KOPT-K1 (cell line): ENCODE results near the gene SCAPER.

ENCODE experiments used
- H3K27ac ChIP-seq: fragments of 200-600 bp; sonication (generic); 2 replicates; pipeline ENCODE4 v1.5.1; 2016; ENCODE audit warnings: antibody characterized with exemption, mild to moderate bottlenecking, low read depth, low read length; ENCODE audit not compliant: poor library complexity, severe bottlenecking
- H3K36me3 ChIP-seq: fragments of 200-600 bp; sonication (generic); 2 replicates; pipeline ENCODE4 v1.5.1; 2017; ENCODE audit warnings: antibody characterized with exemption, mild to moderate bottlenecking, low read length, moderate library complexity; ENCODE audit not compliant: insufficient read depth
- H3K9me3 ChIP-seq: fragments of 200-600 bp; sonication (generic); 2 replicates; pipeline ENCODE4 v1.5.1; 2017; ENCODE audit warnings: antibody characterized with exemption, low read length, mild to moderate bottlenecking; ENCODE audit not compliant: insufficient read depth, poor library complexity, severe bottlenecking

Gene SCAPER

DNA sequence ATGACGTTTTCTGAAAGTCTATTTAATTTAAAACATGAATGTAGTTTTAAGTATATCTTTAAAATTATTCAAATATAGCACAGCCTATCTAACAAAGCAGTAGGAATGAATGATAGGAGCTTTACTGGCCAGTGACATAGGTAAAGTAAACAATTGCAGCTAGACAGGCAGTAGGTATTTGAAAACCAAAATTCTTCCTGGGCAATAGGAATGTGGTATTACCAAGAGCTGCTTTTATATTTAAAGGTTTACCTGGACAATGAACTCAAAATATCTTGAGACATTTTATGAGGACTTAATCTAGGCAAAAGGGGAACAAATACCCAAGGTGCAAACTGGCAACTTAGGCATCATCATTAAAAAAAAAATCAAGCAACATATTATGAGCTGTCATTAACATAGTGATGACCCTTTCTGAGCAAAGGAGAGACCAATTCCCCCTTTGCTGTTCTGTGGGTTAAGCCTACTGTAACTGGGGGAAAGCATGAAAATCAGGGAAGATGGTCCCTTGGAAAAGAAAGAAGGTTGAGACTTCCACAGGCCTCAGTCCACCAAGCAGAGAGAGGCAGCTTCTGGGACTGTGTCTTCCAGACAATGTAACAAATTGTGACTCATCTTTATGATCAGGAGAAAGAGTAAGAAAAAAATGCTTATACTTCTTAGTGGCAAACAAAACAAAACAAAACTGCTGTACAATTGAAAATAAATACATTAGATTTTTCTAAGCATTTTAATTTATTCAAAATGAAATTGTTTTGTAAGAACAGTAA lies 555.7 kb downstream of the SCAPER start:
- Histone ChIP-seq H3K36me3 (peaks cover 16% of the 10 kb centered on the region), H3K27ac (no peak overlapping the region), H3K9me3 (no peaks in the 10 kb centered on the region)

DNA sequence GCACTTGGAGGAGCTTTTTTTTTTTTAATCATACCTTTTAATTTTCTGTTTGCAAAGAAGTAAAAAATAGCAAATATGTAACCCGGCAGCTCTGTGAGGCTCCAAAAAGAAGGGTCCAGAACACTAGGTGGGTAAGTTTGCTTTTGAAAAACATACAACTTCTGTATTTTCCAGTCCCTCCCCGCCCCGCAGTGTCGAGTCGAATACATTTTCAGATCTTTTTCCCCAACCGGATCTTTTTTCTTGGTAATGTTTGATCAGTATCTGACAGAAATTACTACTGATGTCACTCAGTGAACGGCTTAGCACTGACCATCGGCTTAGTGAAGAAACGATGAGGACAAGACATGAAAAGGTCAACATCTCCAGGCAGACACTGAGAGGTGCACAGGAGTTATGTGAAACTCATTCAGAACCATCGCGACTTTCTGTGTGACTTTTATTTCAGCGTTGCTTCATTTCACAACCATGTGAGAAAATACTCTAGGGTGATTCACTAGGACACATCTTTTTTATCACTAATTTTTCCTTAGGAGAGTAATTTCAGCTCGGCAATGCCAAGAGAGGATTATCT lies 557.6 kb downstream of the SCAPER start:
- peaks cover 16% of the 10 kb centered on the region for H3K36me3 ChIP-seq
- no peaks in the 10 kb centered on the region for H3K9me3 ChIP-seq
- H3K27ac ChIP-seq: no peak overlapping the region

- Histone ChIP-seq H3K36me3 (peaks cover 18% of the 10 kb centered on the region), H3K9me3 (no peaks in the 10 kb centered on the region), H3K27ac (no peak overlapping the region)
These were observed 558.3 kb downstream of the SCAPER start for GRCh38 chr15:76346669-76347481.

DNA sequence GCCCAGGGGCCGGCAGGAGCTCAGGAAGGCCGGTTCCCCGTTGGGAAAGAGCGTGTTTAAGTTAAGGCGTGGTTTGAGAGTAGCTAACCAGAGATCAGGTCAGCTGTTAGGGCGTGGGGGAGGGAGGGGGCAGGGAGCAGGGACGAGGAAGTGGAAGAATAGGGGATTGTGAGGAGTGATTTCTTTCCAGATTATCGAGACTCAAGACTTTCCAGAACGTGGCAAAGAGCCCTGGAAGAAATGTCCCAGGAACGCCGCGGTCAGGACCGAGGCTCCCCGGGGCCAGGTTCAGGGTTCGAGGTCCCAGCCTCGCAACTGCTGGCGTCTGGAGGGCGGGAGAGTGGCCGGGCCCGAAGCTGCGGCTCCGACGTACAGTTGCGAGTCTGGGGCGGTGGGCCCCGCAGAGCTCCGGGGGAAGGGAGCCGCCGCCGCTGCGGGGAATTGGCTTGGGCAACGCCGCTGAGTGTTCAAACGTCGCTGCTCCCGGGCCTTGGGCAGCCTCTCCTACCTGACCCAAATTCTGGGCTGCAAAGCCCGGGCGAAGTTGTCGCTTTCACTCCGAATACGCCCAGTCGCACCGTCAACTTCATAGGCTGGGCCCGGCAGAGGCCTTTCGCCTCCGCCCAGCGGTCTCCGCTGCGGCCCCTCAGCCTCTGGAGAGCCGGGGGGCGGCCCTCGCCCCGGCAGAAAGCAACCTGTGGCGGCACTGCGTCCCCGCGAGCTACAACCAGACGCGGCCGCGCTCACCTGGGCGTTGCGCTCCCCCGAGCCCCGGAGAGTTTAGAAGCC lies 559.1 kb downstream of the SCAPER start:
- H3K27ac ChIP-seq: no peak overlapping the region
- H3K9me3 ChIP-seq: no peaks in the 10 kb centered on the region
- peaks cover 24% of the 10 kb centered on the region for H3K36me3 ChIP-seq

- H3K9me3 ChIP-seq: no peaks in the 10 kb centered on the region
- H3K27ac ChIP-seq: no peak overlapping the region
- H3K36me3 ChIP-seq: peaks cover 24% of the 10 kb centered on the region
These were observed 559.6 kb downstream of the SCAPER start for GRCh38 chr15:76345583-76345879.

GRCh38 chr15:76344893-76345582 lies 560.1 kb downstream of the SCAPER start:
- Histone ChIP-seq H3K9me3 (no peaks in the 10 kb centered on the region), H3K36me3 (peaks cover 24% of the 10 kb centered on the region), H3K27ac (no peak overlapping the region)

- Histone ChIP-seq H3K9me3 (no peaks in the 10 kb centered on the region), H3K27ac (no peak overlapping the region), H3K36me3 (peaks cover 24% of the 10 kb centered on the region)
These were observed 561.7 kb downstream of the SCAPER start for GRCh38 chr15:76343313-76343996.

DNA sequence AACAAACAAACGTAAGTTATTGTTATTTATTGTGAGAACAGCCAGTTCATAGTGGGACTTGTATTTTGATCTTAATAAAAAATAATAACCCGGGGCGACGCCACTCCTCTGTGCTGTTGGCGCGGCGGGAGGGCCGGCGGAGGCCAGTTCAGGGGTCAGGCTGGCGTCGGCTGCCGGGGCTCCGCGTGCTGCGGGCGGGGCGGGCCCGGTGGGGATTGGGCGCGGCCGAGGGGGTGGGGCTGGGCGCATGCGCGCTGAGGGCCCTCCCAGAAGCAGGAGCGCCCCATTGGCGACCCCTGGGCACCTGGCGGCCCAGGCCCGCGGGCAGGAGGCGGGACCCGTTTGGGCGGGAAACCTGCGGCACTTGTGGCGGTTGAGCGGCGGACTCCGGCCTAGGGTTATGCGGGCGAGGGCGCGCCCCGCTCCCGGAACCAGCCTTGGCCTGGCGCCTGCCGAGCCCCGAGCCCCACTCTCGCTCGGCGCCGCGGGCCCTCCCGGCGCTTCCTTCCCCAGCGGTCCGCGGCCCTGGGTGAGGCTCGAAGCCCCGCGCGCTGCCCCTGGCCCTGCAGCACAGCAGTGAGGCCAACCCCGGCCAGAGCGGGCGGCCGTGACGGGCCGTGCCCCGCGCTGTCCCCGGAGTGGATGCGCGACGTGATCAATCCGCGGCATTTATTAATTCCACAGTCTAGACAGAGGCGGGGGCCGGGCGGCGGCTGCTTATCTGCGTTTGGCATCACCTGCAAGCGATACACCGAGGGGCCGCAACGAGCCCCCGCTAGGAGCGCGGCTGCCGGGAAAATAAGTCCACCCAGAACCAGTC lies 562.5 kb downstream of the SCAPER start:
- Histone ChIP-seq H3K36me3 (peaks cover 19% of the 10 kb centered on the region), H3K9me3 (no peaks in the 10 kb centered on the region), H3K27ac (no peak overlapping the region)

- H3K27ac ChIP-seq: no peak overlapping the region
- no peaks in the 10 kb centered on the region for H3K9me3 ChIP-seq
- peaks cover 16% of the 10 kb centered on the region; the same call in 1 of the 2 replicates for H3K36me3 ChIP-seq
These were observed 563.1 kb downstream of the SCAPER start for GRCh38 chr15:76342058-76342381.

DNA sequence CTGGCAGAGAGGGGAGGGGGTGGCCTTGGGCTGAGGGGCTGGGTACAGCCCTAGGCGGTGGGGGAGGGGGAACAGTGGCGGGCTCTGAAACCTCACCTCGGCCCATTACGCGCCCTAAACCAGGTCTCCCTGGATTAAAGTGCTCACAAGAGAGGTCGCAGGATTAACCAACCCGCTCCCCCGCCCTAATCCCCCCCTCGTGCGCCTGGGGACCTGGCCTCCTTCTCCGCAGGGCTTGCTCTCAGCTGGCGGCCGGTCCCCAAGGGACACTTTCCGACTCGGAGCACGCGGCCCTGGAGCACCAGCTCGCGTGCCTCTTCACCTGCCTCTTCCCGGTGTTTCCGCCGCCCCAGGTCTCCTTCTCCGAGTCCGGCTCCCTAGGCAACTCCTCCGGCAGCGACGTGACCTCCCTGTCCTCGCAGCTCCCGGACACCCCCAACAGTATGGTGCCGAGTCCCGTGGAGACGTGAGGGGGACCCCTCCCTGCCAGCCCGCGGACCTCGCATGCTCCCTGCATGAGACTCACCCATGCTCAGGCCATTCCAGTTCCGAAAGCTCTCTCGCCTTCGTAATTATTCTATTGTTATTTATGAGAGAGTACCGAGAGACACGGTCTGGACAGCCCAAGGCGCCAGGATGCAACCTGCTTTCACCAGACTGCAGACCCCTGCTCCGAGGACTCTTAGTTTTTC lies 563.6 kb downstream of the SCAPER start:
- peaks cover 16% of the 10 kb centered on the region; the same call in 1 of the 2 replicates for H3K36me3 ChIP-seq
- no peaks in the 10 kb centered on the region for H3K9me3 ChIP-seq
- H3K27ac ChIP-seq: no peak overlapping the region

GRCh38 chr15:76340803-76341365 lies 564.3 kb downstream of the SCAPER start:
- Histone ChIP-seq H3K36me3 (peaks cover 14% of the 10 kb centered on the region; the same call in 1 of the 2 replicates), H3K9me3 (no peaks in the 10 kb centered on the region), H3K27ac (no peak overlapping the region)

GRCh38 chr15:76340198-76340802 lies 564.8 kb downstream of the SCAPER start:
- Histone ChIP-seq H3K9me3 (no peaks in the 10 kb centered on the region), H3K36me3 (peaks cover 8% of the 10 kb centered on the region; the same call in 1 of the 2 replicates), H3K27ac (no peak overlapping the region)
